Sigmoid colon (tissue), 7 donors: ENCODE measurements around the gene PLEKHG4B. TPM values are rescaled to one million over a fixed set of nuclear protein-coding genes. Genes with fewer than 3 reads are reported as not detected.

Experiments used
- DNase-seq: peaks from one replicate; pipeline ENCODE4 v3.0.0-alpha.2; 2019
- H3K27ac ChIP-seq, 4 donors: fragments of 200-600 bp; sonication (generic); one replicate each; pipeline ENCODE4 v1.5.1; 2016 to 2019; ENCODE audit warnings: mild to moderate bottlenecking in 1 of 4
- H3K27me3 ChIP-seq, 3 donors: fragments of 200-600 bp; sonication (generic); one replicate each; pipeline ENCODE4 v1.5.1; 2019; ENCODE audit warnings: mild to moderate bottlenecking in 1 of 3
- H3K36me3 ChIP-seq, 4 donors: fragments of 200-600 bp; sonication (generic); one replicate each; pipeline ENCODE4 v1.5.1; 2016 to 2019
- H3K4me1 ChIP-seq, 4 donors: fragments of 200-600 bp; sonication (generic); one replicate each; pipeline ENCODE4 v1.5.1; 2017 to 2019
- H3K4me3 ChIP-seq, 4 donors: fragments of 200-600 bp; sonication (generic); one replicate each; pipeline ENCODE4 v1.5.1; 2017 to 2019; ENCODE audit warnings: mild to moderate bottlenecking in 2 of 4, moderate library complexity in 1 of 4
- H3K9me3 ChIP-seq, 4 donors: fragments of 200-600 bp in 3 of 4; sonication (generic) in 3 of 4; one replicate each; pipeline versions ENCODE4 v1.5.1 to v1.6.1; 2013 to 2019
- CTCF ChIP-seq, 4 experiments: fragments of 450-650 bp in 3 of 4; fragments of 200-600 bp in 1 of 4; IDR thresholded peaks; one replicate each; pipeline ENCODE4 v1.5.1; 2016 to 2019; ENCODE audit warnings: antibody characterized with exemption in 4 of 4, mild to moderate bottlenecking in 3 of 4, moderate library complexity in 2 of 4
- EP300 ChIP-seq, 4 donors: sonication (generic); formaldehyde crosslinking; IDR thresholded peaks; one replicate each; pipeline ENCODE4 v1.6.1; 2017; ENCODE audit warnings: antibody characterized with exemption in 4 of 4
- POLR2A ChIP-seq, 2 donors: fragments of 450-650 bp; IDR thresholded peaks; one replicate each; pipeline ENCODE4 v1.6.1; 2016; ENCODE audit warnings: antibody characterized with exemption in 2 of 2, mild to moderate bottlenecking in 2 of 2, moderate library complexity in 2 of 2
- POLR2AphosphoS5 ChIP-seq, 4 donors: sonication (generic); formaldehyde crosslinking; IDR thresholded peaks; one replicate each; pipeline ENCODE4 v1.6.1; 2017; ENCODE audit warnings: antibody characterized with exemption in 4 of 4
- WGBS, 2 donors: extraction: QIAGEN DNeasy Blood & Tissue Kit; methylation state at CpG; one replicate each; pipeline ENCODE4 v1.1.7; 2013; 5-methylcytosine and 5-hydroxymethylcytosine counted together
- intact Hi-C: fragments of 100-400 bp; cut with DNase I; formaldehyde crosslinking; loops from one replicate; pipeline ENCODE4 v1.15.1; 2023
- polyA plus RNA-seq, 3 donors: library from polyadenylated mRNA; stranded (reverse); fragments of 200-250 nt; gene quantifications; one replicate each; pipeline ENCODE4 v1.2.3, GENCODE V29; 2013
- total RNA-seq, 4 donors: library from RNA; depleted of rRNA; stranded (reverse); fragments of >200 nt; gene quantifications; one replicate each; pipeline ENCODE4 v1.1.0, GENCODE V29; 2016
- donor health status: healthy with polysubstance abuse.
- donor health status: Bipolar disorder and iron deficiency.
- donor health status: healthy.

PLEKHG4B gene
- total and polyA plus RNA-seq, 7 donors = 0.04 to 1.9 (median 0.36) TPM; not detected in 2

GRCh38 chr5:166441-167372 is 74.7 kb downstream of the PLEKHG4B start:
- peaks cover 0 to 4% (median 0%) of the 10 kb centered on the region in 4 donors for H3K4me1 ChIP-seq
- no peaks in the 10 kb centered on the region for H3K27me3 ChIP-seq
- 86 to 94% methylated on average over 26 to 27 of the region's 27 CpGs for WGBS, 2 donors
- no peak overlapping the region for H3K4me3 ChIP-seq
- no peak overlapping the region for H3K27ac ChIP-seq
- intact Hi-C loops = no loop called here
- no peaks in the 10 kb centered on the region for H3K9me3 ChIP-seq
- no peaks in the 10 kb centered on the region for H3K36me3 ChIP-seq
- peak; percentile 56 for DNase-seq
- TF ChIP-seq CTCF (IDR thresholded peaks at IDR 0.05) (no peak), POLR2AphosphoS5 (IDR thresholded peaks at IDR 0.05) (no peak), EP300 (IDR thresholded peaks at IDR 0.05) (no peak), POLR2A (IDR thresholded peaks at IDR 0.05) (no peak)

GRCh38 chr5:167511-167910 is 75.5 kb downstream of the PLEKHG4B start:
- DNase-seq = peak; percentile 46

GRCh38 chr5:167982-168660 is 76.2 kb downstream of the PLEKHG4B start:
- peak; percentile 62 for DNase-seq
- Histone ChIP-seq H3K36me3 (no peaks in the 10 kb centered on the region), H3K27me3 (no peaks in the 10 kb centered on the region), H3K27ac (no peak overlapping the region), H3K4me1 (peaks cover 0 to 4% (median 0%) of the 10 kb centered on the region in 4 donors), H3K9me3 (no peaks in the 10 kb centered on the region), H3K4me3 (no peak overlapping the region)
- WGBS, 2 donors = 77% methylated on average over 18 of the region's 18 CpGs
- intact Hi-C loops = no loop called here
- TF ChIP-seq CTCF (IDR thresholded peaks at IDR 0.05) (no peak), POLR2AphosphoS5 (IDR thresholded peaks at IDR 0.05) (peak in 1 of 4 donors; percentile 8)

More at GRCh38 chr5:167511-167910, 75.5 kb downstream of the PLEKHG4B start:
- no peaks in the 10 kb centered on the region for H3K27me3 ChIP-seq
- 82 to 87% methylated on average over 7 of the region's 7 CpGs for WGBS, 2 donors
- H3K4me1 ChIP-seq = peaks cover 0 to 4% (median 0%) of the 10 kb centered on the region in 4 donors
- H3K36me3 ChIP-seq = no peaks in the 10 kb centered on the region
- TF ChIP-seq EP300 (IDR thresholded peaks at IDR 0.05) = no peak
- no peak for TF ChIP-seq POLR2AphosphoS5 (IDR thresholded peaks at IDR 0.05)
- no peak for TF ChIP-seq CTCF (IDR thresholded peaks at IDR 0.05)
- no peak for TF ChIP-seq POLR2A (IDR thresholded peaks at IDR 0.05)
- H3K27ac ChIP-seq = no peak overlapping the region
- H3K9me3 ChIP-seq = no peaks in the 10 kb centered on the region
- intact Hi-C loops = no loop called here
- no peak overlapping the region for H3K4me3 ChIP-seq

GRCh38 chr5:169071-169727 is 77.2 kb downstream of the PLEKHG4B start:
- TF ChIP-seq EP300 (IDR thresholded peaks at IDR 0.05) = no peak
- TF ChIP-seq POLR2A (IDR thresholded peaks at IDR 0.05) = no peak
- TF ChIP-seq POLR2AphosphoS5 (IDR thresholded peaks at IDR 0.05) = peak in 1 of 4 donors; percentile 43
- TF ChIP-seq CTCF (IDR thresholded peaks at IDR 0.05) = no peak
- Histone ChIP-seq H3K4me1 (peaks cover 0 to 4% (median 0%) of the 10 kb centered on the region in 4 donors), H3K27me3 (no peaks in the 10 kb centered on the region), H3K4me3 (no peak overlapping the region), H3K36me3 (no peaks in the 10 kb centered on the region), H3K9me3 (no peaks in the 10 kb centered on the region), H3K27ac (no peak overlapping the region)
- intact Hi-C loops = no loop called here
- 81 to 82% methylated on average over 32 of the region's 32 CpGs for WGBS, 2 donors
- DNase-seq = peak; percentile 70
